ENCODE results near the gene IL34. TPM values are rescaled to one million over a fixed set of nuclear protein-coding genes. Genes with fewer than 3 reads are reported as not detected.
"Not testable (repeated sequence)": the region's sequence is repeated elsewhere in the genome, so short reads cannot be mapped to it uniquely, and the experiment has no call there.

The IL34 gene
- total RNA-seq, 1 donor from 2014 or later, result 1.5 TPM

DNA sequence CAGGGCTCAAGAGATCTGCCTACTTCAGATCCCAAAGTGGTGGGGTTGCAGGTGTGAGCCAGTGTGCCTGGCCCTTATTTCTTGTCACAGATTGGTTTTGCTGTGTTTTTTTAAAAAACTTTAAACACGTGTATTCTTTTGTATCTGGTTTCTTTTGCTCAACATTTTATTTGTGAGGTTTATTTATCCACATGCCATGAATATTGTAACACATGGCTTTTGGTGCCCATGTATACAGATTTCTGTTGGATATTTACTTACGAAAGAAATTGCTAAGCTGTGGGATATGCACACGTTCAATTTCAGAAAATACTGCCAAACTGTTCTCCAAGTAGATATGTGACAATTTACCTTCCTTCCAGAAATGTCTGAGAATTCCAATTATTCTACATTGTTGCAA lies 18.7 kb upstream of the IL34 start:
- DNase-seq, result no peak
- no peak for ATAC-seq
- intact Hi-C loops (cut with micrococcal nuclease), result no loop called here

DNA sequence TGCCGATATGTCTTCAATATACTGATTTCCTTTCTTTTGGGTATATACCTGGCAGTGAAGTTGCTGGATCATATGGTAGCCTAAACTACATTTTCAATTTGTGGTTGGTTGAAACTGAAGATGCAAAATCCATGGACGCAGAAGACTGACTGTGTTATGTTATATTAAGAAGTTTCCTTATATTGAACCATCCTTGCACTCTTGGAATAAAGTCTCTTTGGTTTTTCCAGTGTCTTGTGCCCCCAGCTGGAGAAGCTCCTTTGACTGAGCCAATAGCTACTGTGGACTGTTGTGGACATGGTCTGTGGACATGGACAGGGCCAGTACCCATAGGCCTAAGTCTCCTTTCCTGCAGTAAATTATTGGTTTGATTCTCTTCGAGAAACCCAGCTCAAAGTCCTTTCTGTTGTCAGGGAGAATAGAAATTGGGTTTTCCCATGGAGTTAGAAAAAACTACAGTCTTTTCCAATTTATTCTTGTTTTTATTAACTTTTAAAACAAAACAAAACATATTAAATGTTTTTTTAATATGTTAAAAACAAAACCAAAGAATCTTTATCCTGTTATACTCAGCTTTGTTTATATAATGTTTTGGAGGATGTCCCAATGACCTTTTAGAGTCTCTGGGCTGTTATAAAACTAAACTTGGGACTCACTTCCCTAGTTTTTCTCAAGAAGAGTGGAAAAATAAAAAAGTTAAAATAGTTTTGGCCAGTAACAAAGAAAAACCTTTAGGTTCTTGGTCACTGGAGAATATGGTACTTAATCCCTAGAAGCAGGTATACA lies 15.2 kb upstream of the IL34 start:
- DNase-seq (no peak), ATAC-seq (no peak)
- intact Hi-C loops (cut with micrococcal nuclease), result no loop called here

DNA sequence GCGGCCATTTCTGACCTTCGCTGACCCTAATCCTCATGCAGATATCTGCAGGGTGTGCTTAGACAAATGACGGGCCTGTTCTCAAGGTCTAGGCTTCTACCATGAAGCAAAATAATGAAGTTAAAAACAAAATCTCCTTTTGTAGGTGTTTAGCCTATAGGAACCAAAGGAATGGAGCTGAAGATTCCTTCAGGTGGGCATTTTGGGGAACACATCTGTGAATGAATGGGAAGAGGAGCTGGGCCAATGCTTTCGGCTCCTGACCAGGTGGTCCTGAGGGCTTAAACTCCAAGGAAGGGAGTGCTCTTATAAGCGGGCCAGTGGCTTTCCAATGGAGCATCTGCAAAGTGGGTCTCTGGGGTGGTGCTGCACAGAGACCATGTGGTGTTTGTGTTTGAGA lies 14.1 kb upstream of the IL34 start:
- DNase-seq (no peak), ATAC-seq (no peak)
- intact Hi-C loops (cut with micrococcal nuclease), result no loop called here

DNA sequence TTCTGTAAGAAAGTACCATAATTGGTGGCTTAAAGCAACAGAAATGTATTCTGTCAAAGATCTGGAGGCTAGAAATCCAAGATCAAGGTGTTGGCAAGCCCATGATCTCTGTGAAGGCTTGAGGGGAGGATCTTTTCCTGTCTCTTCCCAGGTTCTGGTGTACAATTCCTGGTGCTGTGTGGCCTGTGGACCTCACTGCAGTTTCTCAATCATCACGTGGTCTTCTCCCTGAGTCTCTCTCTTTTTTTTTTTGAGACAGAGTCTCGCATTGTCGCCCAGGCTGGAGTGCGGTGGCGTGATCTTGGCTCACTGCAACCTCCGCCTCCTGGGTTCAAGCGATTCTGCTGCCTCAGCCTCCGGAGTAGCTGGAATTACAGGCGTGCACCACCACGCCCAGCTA lies 12.7 kb upstream of the IL34 start:
- DNase-seq; intact Hi-C loops (cut with micrococcal nuclease); ATAC-seq: not testable (repeated sequence)

DNA sequence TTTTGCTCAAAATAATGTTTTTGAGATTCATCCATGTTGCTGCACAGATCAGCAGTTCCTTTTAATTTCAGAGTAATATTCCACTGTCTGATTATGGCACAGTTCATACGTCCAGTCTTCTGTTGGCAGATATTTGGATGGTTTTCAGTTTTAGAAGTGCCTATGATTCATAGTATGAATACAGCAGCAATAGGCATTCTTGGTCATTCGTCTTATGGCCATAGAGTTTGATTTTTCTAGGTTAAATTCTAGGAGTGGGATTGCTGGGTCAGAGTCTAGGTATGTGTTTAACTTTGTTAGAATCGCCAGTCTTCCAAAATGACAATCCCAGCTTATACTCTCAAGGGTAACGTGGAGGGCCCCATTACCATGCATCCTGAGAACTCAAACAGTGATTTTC lies 11.5 kb upstream of the IL34 start:
- DNase-seq (no peak), ATAC-seq (no peak)
- intact Hi-C loops (cut with micrococcal nuclease), result no loop called here

DNA sequence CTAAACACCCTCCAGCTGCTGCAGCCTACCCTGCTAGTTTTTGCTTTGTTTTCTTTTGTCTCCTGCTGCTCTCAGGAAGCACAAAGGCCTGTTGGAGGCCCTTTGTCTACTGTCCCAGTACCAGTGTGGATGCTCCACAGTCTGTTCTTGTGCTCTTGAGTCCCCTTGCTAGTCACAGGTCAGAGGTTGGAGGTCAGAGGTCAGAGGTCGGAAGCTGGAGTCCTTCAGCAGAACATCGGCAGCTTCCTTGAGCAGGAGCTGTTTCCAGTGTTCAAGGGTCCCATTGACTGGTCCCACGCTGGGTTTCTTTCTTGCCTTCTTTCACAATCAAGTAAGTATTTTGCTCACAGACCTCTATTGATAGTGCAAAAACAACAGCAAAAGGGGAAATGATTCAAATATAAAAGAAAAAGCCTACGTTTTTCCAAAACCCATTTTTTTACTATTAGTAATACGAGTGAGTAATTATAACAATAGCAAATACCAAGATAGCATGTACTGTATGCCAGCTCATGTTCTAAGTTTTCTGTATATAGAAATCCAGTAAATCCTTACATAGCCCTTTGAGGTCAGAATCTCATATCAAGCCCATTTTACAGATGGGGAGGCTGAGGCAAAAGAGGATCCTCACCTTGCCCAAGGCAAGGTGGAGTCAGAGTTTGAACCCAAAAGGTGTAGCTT lies 10.9 kb upstream of the IL34 start:
- DNase-seq (no peak), ATAC-seq (no peak)
- intact Hi-C loops (cut with micrococcal nuclease), result no loop called here

DNA sequence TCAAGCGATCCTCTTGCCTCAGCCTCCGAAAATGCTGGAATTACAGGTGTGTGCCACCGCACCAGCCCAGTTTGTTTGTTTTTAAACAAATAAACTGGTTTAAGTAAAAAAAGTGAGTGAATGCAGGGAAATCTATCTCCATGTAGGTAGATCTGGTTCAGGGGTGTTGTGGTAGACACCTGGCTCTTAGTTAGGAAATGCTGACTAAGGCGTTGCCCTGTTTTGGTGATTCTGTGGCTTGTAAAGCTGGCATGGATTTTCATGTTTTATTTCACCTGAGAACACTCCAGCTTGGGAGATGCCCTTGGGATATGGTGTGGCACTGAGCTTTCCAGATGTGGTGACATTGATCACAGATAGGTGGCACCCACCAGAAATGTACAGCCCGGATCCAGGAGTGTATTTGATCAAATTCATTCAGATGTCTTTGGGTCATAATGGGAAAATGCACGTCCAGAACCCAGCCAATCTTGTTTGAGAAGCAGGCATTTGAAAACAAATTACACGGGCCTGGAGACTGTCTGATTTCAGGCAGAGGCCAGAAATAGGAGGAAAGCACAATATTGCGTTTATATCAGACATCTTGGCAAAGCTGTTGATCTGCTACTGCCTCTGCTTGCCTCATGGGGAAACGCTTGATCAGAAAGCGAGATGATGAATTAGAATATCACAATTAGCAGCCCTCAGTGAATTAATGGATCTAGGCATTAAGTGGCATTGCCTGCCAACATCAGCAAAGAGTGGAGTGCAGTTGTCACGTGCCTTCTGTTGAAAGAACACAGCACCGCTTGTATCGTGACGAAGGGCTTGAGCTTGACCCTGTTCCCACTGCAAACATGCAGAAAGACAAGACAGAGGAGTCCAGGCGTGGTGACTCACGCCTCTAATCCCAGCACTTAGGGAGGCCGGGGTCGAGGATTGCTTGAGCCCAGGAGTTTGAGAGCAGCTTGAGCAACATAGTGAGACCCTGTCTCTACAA lies 7.3 kb upstream of the IL34 start:
- intact Hi-C loops (cut with micrococcal nuclease), result no loop called here
- DNase-seq (no peak), ATAC-seq (peak; percentile 79)

DNA sequence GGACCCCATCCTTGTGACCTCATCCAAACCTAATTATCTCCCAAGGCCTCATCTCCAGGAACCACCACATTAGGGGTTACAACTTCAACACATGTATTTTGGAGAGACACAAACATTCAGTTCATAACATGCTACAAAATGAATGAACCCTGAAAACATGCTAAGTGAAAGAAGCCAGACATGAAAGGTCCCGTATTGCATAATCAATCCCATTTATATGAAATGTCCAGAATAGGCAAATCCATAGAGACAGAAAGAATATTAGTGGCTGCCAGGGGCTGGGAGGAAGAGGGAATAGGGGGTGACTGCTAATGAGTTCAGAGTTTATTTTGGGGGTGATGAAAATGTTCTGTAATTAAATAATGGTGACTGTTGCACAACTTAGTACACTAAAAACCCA lies 3.7 kb upstream of the IL34 start:
- no peak for DNase-seq
- intact Hi-C loops (cut with micrococcal nuclease), result no loop called here
- no peak for ATAC-seq

DNA sequence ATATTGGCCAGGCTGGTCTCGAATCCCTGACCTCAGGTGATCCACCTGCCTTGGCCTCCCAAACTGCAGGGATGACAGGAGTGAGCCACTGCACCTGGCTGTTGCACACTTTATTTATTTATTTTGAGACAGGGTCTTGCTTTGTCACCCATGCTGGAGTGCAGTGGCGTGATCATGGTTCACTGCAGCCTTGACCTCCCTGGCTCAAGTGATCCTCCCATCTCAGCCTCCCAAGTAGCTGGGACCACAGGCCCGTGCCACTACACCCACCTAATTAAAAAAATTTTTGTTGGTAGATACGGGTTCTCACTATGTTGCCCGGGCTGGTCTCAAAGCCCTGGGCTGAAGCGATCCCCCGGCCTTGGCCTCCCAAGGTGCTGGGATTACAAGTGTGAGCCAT lies 3.1 kb upstream of the IL34 start:
- intact Hi-C loops (cut with micrococcal nuclease); DNase-seq; ATAC-seq: not testable (repeated sequence)

DNA sequence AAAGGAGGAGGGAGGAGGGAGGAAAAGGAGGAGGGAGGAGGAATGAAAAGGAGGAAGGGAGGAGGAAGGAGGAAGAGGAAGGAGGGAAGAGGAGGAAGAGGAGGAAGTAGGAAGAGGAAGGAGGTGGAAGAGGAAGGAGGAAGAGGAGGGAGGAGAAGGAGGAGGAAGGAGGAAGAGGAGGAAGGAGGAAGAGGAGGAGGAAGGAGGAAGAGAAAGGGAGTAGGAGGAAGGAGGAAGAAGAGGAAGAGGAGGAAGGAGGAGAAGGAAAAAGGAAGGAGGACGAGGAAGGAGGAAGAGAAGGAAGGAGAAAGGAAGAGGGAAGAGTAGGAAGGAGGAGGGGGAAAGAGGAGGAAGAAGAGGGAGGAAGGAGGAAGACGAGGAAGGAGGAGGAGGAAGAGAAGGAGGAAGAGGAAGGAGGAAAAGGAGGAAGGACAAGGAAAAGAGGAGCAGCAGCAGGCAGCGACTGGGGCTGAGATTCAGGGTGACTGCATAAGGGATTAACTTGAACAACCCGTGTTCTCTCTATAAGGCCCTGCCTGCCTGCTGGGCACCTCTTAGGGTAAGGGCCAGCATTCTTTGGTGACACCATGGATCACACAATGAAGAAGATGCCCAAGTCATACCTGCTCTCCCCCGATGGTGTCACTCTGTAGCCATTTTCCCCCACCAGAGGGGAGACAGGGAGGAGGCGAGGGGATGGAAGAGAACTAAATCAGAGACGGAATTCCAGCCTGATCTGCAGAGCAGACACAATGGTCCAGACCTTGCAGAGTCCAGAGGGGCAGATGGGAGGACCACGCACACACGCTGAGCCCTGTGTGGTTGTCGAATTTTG lies 1.4 kb upstream of the IL34 start:
- DNase-seq (no peak), ATAC-seq (no peak)
- intact Hi-C loops (cut with micrococcal nuclease), result no loop called here

DNA sequence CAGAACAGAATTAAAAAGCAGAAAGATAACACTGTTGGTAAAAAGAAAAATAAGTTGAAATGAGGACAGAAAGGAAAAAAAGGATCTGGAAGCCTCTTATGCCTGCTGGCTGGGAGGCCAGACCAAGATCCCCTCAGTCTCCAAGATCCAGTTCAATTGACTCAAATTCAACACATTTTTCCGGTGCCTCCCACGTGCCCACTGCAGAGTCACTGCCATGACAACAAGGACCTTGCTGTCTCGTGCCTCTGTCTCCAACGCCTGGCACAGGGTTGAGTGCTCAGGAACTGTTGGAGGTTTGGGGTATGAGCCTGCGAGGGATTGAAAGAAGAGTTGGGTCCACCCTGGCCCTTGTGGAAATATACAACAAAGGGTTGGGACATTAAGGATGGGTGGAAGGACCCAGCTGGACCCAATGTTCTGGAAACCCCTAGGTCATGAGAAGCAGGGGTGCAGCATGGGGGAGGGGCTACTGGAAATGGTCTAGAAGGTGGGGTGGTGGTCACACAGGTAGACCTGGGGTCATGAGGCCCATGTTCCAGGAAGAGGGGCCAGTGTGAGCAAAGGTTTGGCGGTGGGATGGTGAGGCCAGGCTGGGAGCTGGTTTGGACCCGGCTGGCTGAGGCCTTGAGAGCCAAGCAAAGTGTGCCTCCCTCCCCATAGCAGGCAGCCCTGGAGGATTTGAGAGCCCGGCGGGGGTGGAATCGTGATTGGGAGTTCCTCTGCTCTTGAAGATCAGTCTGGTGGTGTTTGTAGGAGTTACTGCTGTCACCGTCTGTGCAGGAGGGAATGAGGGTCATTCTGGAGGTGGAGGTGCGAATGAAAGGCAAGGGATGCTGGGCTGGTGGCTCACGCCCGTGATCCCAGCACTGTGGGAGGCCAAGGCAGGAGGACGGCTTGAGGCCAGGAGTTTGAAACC lies 1.3 kb downstream of the IL34 start:
- ATAC-seq (no peak), DNase-seq (no peak)
- intact Hi-C loops (cut with micrococcal nuclease), result no loop called here

DNA sequence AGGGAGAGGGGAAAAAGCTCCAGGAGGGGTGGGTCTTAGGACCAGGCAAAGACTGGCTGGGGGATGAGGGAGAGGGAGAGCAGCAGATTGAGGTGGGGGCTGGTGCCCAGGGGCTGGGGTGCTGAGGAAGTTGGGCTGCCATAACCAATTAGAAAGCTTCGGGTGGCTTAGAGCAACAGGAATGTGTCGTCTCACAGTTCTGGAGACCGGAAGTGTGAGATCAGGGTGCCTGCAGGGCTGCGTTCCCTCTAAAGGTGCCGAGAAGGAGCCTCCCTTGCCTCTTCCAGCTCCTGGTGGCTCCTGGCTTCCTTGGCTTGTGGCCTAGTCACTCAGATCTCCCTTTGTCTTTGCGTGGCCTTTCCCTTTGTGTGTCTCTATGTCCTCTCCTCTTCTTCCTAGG lies 2.2 kb downstream of the IL34 start:
- DNase-seq (no peak), ATAC-seq (no peak)
- intact Hi-C loops (cut with micrococcal nuclease), result no loop called here

DNA sequence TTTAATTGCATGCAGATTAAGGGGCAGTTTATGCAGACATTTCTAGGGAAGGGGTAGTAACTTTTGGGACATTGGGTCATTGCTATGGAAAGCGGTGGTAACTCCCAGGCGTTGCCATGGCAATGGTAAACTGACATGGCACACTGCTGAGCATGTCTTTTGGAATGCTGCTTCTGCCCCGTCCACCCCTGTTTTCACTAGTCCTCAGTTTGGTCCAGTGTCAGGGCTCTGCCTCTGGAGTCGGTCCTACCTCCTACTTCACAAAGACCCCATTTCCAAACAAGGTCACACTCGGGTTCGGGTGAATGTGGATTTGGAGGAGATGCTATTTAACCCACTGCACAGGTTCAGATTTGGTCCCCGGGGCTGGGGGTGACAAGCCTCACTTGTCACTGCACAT lies 2.9 kb downstream of the IL34 start:
- ATAC-seq (no peak), DNase-seq (no peak)
- intact Hi-C loops (cut with micrococcal nuclease), result no loop called here

DNA sequence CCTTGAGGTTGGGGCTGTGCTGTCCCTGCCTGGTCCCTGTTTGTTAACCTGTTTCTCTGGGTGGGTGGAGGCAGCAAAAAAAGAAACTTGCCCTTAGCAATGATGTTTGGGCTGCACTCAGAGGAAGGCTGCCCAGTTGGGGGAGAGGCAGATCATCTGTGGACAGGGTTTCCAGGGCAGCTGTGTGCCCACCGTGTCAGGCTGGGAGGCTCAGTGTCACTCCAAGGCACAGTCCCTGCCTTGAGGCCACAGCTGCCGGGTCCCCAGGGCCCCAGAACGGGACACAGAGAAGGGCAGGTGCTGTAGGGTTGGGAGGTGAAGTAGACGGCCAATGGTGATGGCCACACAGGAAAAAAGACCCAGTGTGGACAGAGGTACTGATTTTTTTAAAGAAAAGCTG lies 3.9 kb downstream of the IL34 start:
- ATAC-seq, result no peak
- no peak for DNase-seq
- intact Hi-C loops (cut with micrococcal nuclease), result no loop called here

DNA sequence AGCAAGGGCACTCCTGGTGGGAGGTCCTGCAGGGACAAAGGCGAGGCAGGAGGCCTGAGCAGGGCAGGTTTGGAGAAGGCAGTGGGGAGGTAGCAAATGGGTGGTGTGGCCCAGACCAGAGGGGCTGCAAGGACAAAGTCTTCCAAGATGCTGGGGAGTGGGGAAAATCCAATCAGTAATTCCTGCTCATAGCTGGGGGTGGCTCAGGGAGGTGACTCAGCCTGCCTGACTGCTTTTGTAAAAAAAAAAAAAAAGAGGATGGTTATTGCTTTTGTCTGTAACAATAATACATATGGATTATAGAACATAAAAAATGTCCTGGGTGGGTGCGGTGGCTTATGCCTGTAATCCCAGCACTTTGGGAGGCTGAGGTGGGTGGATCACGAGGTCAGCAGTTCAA lies 5.2 kb downstream of the IL34 start:
- ATAC-seq, result no peak
- DNase-seq, result no peak
- intact Hi-C loops (cut with micrococcal nuclease), result no loop called here

DNA sequence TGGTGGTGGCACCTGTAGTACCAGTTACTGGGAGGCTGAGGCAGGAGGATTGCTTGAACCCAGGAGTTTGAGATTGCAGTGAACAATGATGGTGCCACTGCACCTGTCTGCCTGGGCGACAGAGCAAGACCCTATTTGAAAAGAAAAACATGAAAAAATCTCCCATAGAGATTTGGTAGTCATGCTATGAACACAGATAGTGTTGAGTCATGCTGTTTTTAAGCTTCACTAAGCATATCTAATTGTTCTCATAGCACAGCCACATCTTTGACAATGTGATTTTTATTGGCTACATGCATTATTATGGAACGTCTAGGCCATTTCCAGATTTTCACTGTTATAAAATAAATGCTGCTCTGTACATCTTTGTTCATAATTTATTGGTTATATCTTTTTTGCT lies 6.0 kb downstream of the IL34 start:
- ATAC-seq (no peak), DNase-seq (no peak)
- intact Hi-C loops (cut with micrococcal nuclease), result no loop called here

DNA sequence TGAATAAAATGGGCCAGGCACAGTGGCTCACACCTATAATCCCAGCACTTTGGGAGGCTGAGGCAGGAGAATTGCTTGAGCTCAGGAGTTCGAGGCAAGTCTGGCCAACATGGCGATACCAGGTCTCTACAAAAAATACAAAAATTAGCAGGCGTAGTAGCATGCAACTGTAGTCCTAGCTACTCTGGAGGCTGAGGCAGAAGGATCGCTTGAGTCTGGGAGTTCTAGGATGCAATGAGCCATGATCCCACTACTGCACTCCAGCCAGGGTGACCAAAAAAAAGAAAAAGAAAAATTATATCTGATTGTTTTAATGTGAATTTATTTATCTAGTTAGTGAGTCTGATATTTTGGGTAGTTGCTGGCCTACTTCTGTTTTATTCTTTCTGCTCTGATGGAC lies 7.0 kb downstream of the IL34 start:
- no peak for ATAC-seq
- no peak for DNase-seq
- intact Hi-C loops (cut with micrococcal nuclease), result no loop called here
